HepG2 (cell line): ENCODE measurements around the gene PXYLP1. TPM values are rescaled to one million over a fixed set of nuclear protein-coding genes. Genes with fewer than 3 reads are reported as not detected.

Source experiments
- ATAC-seq: fragments of 200-7000 bp; cut with Tn5 transposase; 3 replicates; pipeline ENCODE4 v1.9.1; 2020; ENCODE audit warnings: mild to moderate bottlenecking, moderate library complexity
- BruUV-seq: library from RNA; stranded (reverse); fragments of 400-500 nt; replicated peaks from 2 replicates; lab custom pipeline; 2021; lab: Mats Ljungman, UMichigan
- CTCF ChIA-PET: fragments of 300-600 bp; formaldehyde crosslinking; extraction: SDS; loops from one replicate; lab custom pipeline; 2021; ENCODE audit warnings: low total read pairs, inconsistent platforms, low intra/inter-chr PET ratio; lab: Yijun Ruan, JAX
- POLR2A ChIA-PET: fragments of 350-600 bp; sonication (Branson Sonifier 250); formaldehyde crosslinking; loops from one replicate; lab custom pipeline; 2020; ENCODE audit warnings: antibody characterized with exemption, inconsistent platforms; lab: Yijun Ruan, JAX
- DNase-seq: peaks from one replicate; pipeline ENCODE4 v3.0.0-alpha.2; 2015; ENCODE audit warnings: low spot score
- FAIRE-seq: peaks from 3 replicates; lab custom pipeline; 2011; peaks lifted over from hg19 to GRCh38; lab: Jason Lieb, UNC
- H2AFZ ChIP-seq: one replicate; pipeline ENCODE4 v1.6.1; 2011; ENCODE audit warnings: low read length, inconsistent platforms
- H3K27ac ChIP-seq: fragments of 300-600 bp; 3 replicates; pipeline ENCODE4 v1.8.0; 2011; ENCODE audit warnings: mixed run types, mild to moderate bottlenecking, mixed read lengths, low read length, inconsistent platforms; ENCODE audit not compliant: insufficient read depth; ENCODE audit errors: extremely low read length
- H3K27me3 ChIP-seq, 2 experiments: fragments of 200-600 bp in 1 of 2; 2 replicates in 1 of 2; 3 replicates in 1 of 2; pipeline versions ENCODE4 v1.6.0 to v1.8.0; 2011; ENCODE audit warnings: low read length in 2 of 2, mild to moderate bottlenecking in 2 of 2, moderate library complexity in 2 of 2, inconsistent platforms in 1 of 2; ENCODE audit not compliant: insufficient read depth in 2 of 2, control insufficient read depth in 1 of 2
- H3K36me3 ChIP-seq, 2 experiments: fragments of 200-600 bp in 1 of 2; replicated peaks in 1 of 2; 2 replicates in 1 of 2; 3 replicates in 1 of 2; pipeline versions ENCODE4 v1.5.1 to v1.8.0; 2011; ENCODE audit warnings: low read length in 2 of 2, inconsistent platforms in 1 of 2; ENCODE audit not compliant: insufficient read depth in 2 of 2, control insufficient read depth in 1 of 2
- H3K4me1 ChIP-seq: 2 replicates; pipeline ENCODE4 v1.5.1; 2012; ENCODE audit warnings: low read length, inconsistent platforms; ENCODE audit not compliant: insufficient read depth
- H3K4me2 ChIP-seq: 2 replicates; pipeline ENCODE4 v1.6.0; 2011; ENCODE audit warnings: low read depth, low read length, inconsistent platforms
- H3K4me3 ChIP-seq, 3 experiments: fragments of 200-600 bp in 1 of 3; sonication (generic), shearing (Covaris generic) in 1 of 3; replicated peaks in 1 of 3; 2 replicates each; pipeline ENCODE4 v1.5.1; 2011 to 2016; ENCODE audit warnings: low read length in 3 of 3, inconsistent platforms in 2 of 3, low read depth in 2 of 3, mild to moderate bottlenecking in 2 of 3, control low read depth in 1 of 3, mixed read lengths in 1 of 3; ENCODE audit not compliant: insufficient read depth in 1 of 3
- H3K79me2 ChIP-seq: one replicate; pipeline ENCODE4 v1.6.1; 2011; ENCODE audit warnings: low read length, inconsistent platforms; ENCODE audit not compliant: insufficient read depth
- H3K9ac ChIP-seq: 2 replicates; pipeline ENCODE4 v1.6.0; 2011; ENCODE audit warnings: mild to moderate bottlenecking, low read depth, low read length, inconsistent platforms; ENCODE audit not compliant: insufficient read depth
- H3K9me3 ChIP-seq: 2 replicates; pipeline ENCODE4 v1.5.1; 2012; ENCODE audit warnings: mild to moderate bottlenecking, low read length
- H4K20me1 ChIP-seq: 2 replicates; pipeline ENCODE4 v1.6.0; 2011; ENCODE audit warnings: inconsistent platforms, mild to moderate bottlenecking, low read length, moderate library complexity; ENCODE audit not compliant: insufficient read depth
- FIP1L1 ChIP-seq: fragments of 200-400 bp; formaldehyde crosslinking; IDR thresholded peaks from 2 replicates; pipeline ENCODE4 v1.6.1; 2018; ENCODE audit warnings: low read depth, mild to moderate bottlenecking, low read length, moderate library complexity, borderline replicate concordance; ENCODE audit not compliant: insufficient read depth
- ZBTB34 ChIP-seq: sonication (generic); formaldehyde crosslinking; IDR thresholded peaks from 2 replicates; pipeline ENCODE4 v1.8.0; 2022; ENCODE audit warnings: mild to moderate bottlenecking, missing genetic modification reagents
- ZFX ChIP-seq: sonication (generic); formaldehyde crosslinking; IDR thresholded peaks from 2 replicates; pipeline ENCODE4 v1.4.0; 2020; ENCODE audit warnings: mild to moderate bottlenecking, low read depth, missing genetic modification reagents, moderate library complexity
- ZNF263 ChIP-seq: sonication (generic); formaldehyde crosslinking; IDR thresholded peaks from 2 replicates; pipeline ENCODE4 v1.4.0; 2020; ENCODE audit warnings: missing genetic modification reagents
- ZNF773 ChIP-seq: sonication (generic); formaldehyde crosslinking; IDR thresholded peaks from 2 replicates; pipeline ENCODE4 v1.4.0; 2020; ENCODE audit warnings: missing genetic modification reagents, borderline replicate concordance
- WGBS: methylation state at CpG from one replicate; pipeline ENCODE4 v1.1.6; 2017; ENCODE audit warnings: low lambda C conversion rate; 5-methylcytosine and 5-hydroxymethylcytosine counted together
- in situ Hi-C: cut with HindIII; loops from 2 replicates; pipeline ENCODE4 v1.10.0; 2017; ENCODE audit warnings: low pct_unique_long_range_greater_than_20kb; ENCODE audit not compliant: extremely low pct_ligation_motif_present
- intact Hi-C: fragments of 100-400 bp; cut with micrococcal nuclease; formaldehyde crosslinking; loops from one replicate; pipeline ENCODE4 v1.10.0; 2022; ENCODE audit not compliant: unreplicated experiment
- polyA plus RNA-seq, 8 experiments: library from polyadenylated mRNA; depleted of rRNA in 3 of 8; stranded (reverse) in 7 of 8; unstranded in 1 of 8; fragments of >200 nt; fragmentation: Illumina TruSeq in 4 of 8; extraction: Trizol in 4 of 8; gene quantifications; 2 replicates each; pipeline versions ENCODE4 v1.2.1 to v1.2.3, GENCODE V29; 2011 to 2016; ENCODE audit warnings: low read depth in 4 of 8, missing spikeins in 1 of 8, mixed read lengths in 1 of 8; ENCODE audit not compliant: insufficient read depth in 1 of 8
- total RNA-seq, 5 experiments: library from RNA; depleted of rRNA; stranded (reverse); fragments of >200 nt; fragmentation: Illumina TruSeq; extraction: Trizol; gene quantifications; 2 replicates each; pipeline ENCODE4 v1.2.3, GENCODE V29; 2016; ENCODE audit warnings: low read depth in 1 of 5

The PXYLP1 gene
- total and polyA plus RNA-seq, 2 of the 13 experiments (the other 11 are each of a cell fraction or from before 2014, with no cell fraction given): 4.9 to 8.1 TPM

- H3K4me3 ChIP-seq: no peak overlapping the region
- no peak overlapping the region for H2AFZ ChIP-seq
- H3K4me1 ChIP-seq: peaks cover 59% of the 10 kb centered on the region
- no peaks in the 10 kb centered on the region for H3K36me3 ChIP-seq
- no peak for DNase-seq
- 83% methylated on average over 11 of the region's 11 CpGs for WGBS
- no peak overlapping the region for H3K27ac ChIP-seq
- BruUV-seq: no TSS peak
- no peaks in the 10 kb centered on the region for H4K20me1 ChIP-seq
- ATAC-seq: no peak
- intact Hi-C loops (no loop called here), in situ Hi-C loops (no loop called here)
- H3K9ac ChIP-seq: no peak overlapping the region
- H3K79me2 ChIP-seq: no peaks in the 10 kb centered on the region
- FAIRE-seq: no peak
- peaks cover 0 to 11% of the 10 kb centered on the region in 2 experiments; a peak in 1 of 5 replicates for H3K27me3 ChIP-seq
- CTCF ChIA-PET: interaction anchor here (2.5 kb wide), 1 partner anchor 49 kb away, joined by 10 read pairs; no protein-coding TSS in a partner anchor
- H3K4me2 ChIP-seq: no peak overlapping the region
- POLR2A ChIA-PET: no interaction called here
- TF ChIP-seq ZNF773 (no peak), ZNF263 (no peak), ZFX (CRISPR knock-in tag) (no peak), ZBTB34 (no peak), FIP1L1 (no peak)
- TF ChIP-seq, all 625 proteins: peak for 0
- no peaks in the 10 kb centered on the region for H3K9me3 ChIP-seq
Measured at GRCh38 chr3:141230293-141230692, 1.3 kb upstream of the PXYLP1 start.
